BJ (cell line): ENCODE data around the gene ZBTB12. TPM values are rescaled to one million over a fixed set of nuclear protein-coding genes. Genes with fewer than 3 reads are reported as not detected.

ENCODE experiments used
- CTCF ChIA-PET: fragments of 350-600 bp; formaldehyde crosslinking; extraction: SDS; loops from one replicate; lab custom pipeline; 2021; ENCODE audit warnings: antibody characterized with exemption, inconsistent platforms; lab: Yijun Ruan, JAX
- POLR2A ChIA-PET: fragments of 300-600 bp; sonication (Branson Sonifier 250); formaldehyde crosslinking; extraction: SDS; loops from one replicate; lab custom pipeline; 2021; ENCODE audit warnings: antibody characterized with exemption; lab: Charles Lee
- DNase-seq: peaks from one replicate; pipeline ENCODE4 v3.0.0-alpha.2; 2011; ENCODE audit warnings: low read depth
- H3K27me3 ChIP-seq: 2 replicates; pipeline ENCODE4 v1.6.0; 2011; ENCODE audit warnings: low read length; ENCODE audit not compliant: control insufficient read depth, insufficient read depth
- H3K36me3 ChIP-seq: 2 replicates; pipeline ENCODE4 v1.5.1; 2011; ENCODE audit warnings: low read length; ENCODE audit not compliant: control insufficient read depth, insufficient read depth
- H3K4me3 ChIP-seq: 2 replicates; pipeline ENCODE4 v1.5.1; 2011; ENCODE audit warnings: low read depth, mild to moderate bottlenecking, control low read depth, low read length
- polyA plus RNA-seq: library from polyadenylated mRNA; depleted of rRNA; stranded (reverse); fragments of >200 nt; gene quantifications from 2 replicates; pipeline ENCODE4 v1.2.3, GENCODE V29; 2011
- TF ChIP-seq, protein P1 (sequence below): IDR thresholded peaks from 2 replicates; pipeline ENCODE4 v1.5.1; 2011; ENCODE audit warnings: low read depth, mild to moderate bottlenecking, control low read depth, inconsistent platforms, low read length, moderate library complexity; ENCODE audit not compliant: insufficient read depth

Gene ZBTB12
- polyA plus RNA-seq, 1 experiment, result 2.6 TPM

DNA sequence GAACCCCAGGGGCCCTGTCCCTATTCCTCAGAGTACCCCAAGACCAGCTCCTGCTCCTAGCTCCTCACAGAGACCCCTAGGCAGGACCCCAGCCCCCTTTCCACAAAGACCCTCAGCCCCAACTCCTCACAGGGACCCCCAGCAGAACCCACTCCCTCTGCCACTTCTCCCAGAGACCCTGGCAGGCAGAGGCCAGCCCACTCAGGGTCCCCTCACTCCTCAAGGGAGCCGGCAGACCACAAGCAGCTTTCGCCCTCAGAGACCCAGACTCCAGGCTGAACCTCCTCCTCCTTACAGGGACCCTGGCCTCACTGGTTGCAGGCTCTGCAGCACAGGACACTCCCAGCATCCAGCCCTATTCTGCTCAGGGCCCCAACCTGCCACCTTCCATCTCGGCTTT is 23.7 kb downstream of the ZBTB12 start:
- CTCF ChIA-PET, result interaction anchor here (0.6 to 1.0 kb wide), 2 partner anchors 9 to 12 kb away, joined by 3 read pairs; no protein-coding TSS in a partner anchor
- peaks cover 18% of the 10 kb centered on the region for H3K36me3 ChIP-seq
- H3K27me3 ChIP-seq, result no peaks in the 10 kb centered on the region
- POLR2A ChIA-PET, result no interaction called here
- no peak overlapping the region for H3K4me3 ChIP-seq
- no peak for DNase-seq
- TF ChIP-seq, protein P1, sequence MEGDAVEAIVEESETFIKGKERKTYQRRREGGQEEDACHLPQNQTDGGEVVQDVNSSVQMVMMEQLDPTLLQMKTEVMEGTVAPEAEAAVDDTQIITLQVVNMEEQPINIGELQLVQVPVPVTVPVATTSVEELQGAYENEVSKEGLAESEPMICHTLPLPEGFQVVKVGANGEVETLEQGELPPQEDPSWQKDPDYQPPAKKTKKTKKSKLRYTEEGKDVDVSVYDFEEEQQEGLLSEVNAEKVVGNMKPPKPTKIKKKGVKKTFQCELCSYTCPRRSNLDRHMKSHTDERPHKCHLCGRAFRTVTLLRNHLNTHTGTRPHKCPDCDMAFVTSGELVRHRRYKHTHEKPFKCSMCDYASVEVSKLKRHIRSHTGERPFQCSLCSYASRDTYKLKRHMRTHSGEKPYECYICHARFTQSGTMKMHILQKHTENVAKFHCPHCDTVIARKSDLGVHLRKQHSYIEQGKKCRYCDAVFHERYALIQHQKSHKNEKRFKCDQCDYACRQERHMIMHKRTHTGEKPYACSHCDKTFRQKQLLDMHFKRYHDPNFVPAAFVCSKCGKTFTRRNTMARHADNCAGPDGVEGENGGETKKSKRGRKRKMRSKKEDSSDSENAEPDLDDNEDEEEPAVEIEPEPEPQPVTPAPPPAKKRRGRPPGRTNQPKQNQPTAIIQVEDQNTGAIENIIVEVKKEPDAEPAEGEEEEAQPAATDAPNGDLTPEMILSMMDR, result no peak

DNA sequence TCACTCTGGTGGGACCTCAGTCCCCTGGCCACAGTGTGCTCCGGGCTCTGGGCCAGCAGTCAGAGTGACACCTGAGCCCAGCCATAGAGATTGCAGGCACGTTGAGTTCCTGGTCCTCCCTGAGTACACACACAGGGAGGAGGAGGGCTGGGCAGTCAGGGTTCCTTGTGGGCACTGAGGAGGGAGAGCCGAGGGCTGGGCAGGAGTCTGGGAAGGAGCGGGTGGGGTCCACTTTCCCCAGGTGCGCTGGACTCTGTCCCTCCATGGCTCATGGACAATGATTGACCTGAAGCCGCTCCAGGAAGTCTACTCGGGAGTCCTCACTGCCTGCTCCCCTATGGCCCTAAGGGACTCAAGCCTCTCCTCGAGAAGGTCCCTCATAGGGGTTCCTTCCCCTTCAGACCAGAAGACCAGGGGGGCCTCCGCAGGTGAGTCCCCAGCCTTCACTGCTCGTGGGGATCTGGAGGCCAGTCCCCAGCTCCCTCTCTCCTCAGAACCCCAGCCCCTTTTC is 24.2 kb downstream of the ZBTB12 start:
- Histone ChIP-seq H3K27me3 (no peaks in the 10 kb centered on the region), H3K4me3 (no peak overlapping the region), H3K36me3 (peaks cover 14% of the 10 kb centered on the region)
- POLR2A ChIA-PET, result no interaction called here
- TF ChIP-seq, protein P1, result no peak
- CTCF ChIA-PET, result interaction anchor here (0.6 to 1.2 kb wide), 3 partner anchors 10 to 12 kb away, joined by 3 to 4 read pairs (median 3); no protein-coding TSS in a partner anchor
- no peak for DNase-seq

DNA sequence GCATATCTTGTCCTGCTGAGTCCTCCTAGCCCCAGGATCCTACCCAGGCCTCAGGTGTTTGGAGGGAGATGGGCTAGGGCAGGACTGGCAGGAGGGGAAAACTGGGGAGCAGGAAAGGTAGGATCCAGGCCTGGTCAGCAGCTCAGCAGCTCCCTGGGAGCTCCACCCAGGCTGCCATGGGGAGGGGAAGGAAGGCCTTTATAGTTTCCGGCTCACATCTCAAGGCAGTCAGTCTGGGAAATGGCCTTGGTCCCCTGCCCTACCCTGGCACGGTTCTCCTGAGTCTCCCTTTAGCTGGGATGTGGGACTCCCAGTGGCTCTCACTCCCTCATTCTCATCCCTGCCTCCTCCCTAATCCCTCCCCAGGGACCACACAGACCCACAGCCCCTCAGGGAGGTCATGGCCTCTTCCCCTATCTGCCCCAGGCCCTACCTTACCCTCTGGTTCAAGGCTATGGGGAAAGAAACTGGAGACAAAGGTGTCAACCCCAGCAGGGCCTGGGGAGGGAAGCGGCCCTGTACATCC is 24.7 kb downstream of the ZBTB12 start:
- peaks cover 9% of the 10 kb centered on the region for H3K36me3 ChIP-seq
- DNase-seq, result no peak
- TF ChIP-seq, protein P1, result no peak
- CTCF ChIA-PET, result interaction anchor here (0.9 to 1.5 kb wide), 3 partner anchors 10 to 25 kb away, joined by 3 to 4 read pairs (median 3); partner anchors contain the start of gene ZBTB12
- H3K4me3 ChIP-seq, result no peak overlapping the region
- no peaks in the 10 kb centered on the region for H3K27me3 ChIP-seq
- POLR2A ChIA-PET, result no interaction called here

DNA sequence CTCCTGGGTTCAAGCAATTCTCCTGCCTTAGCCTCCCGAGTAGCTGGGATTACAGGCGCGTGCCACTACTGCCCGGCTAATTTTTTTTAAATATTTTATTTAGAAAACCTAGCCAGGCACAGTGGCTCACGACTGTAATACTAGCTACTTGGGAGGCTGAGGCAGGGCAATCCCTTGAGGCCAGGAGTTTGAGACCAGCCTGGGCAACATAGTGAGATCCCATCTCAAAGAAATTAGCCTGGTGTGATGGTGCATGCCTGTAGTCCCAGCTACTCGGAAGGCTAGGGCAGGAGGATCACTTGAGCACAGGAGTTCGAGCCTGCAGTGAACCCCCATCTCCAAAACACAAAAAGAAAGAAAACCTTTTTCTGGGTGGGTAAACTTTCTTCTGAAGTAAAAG is 25.5 kb downstream of the ZBTB12 start:
- CTCF ChIA-PET, result interaction anchor here (1.2 to 2.7 kb wide), 3 partner anchors 13 to 26 kb away, joined by 3 to 24 read pairs (median 4); partner anchors contain the start of gene ZBTB12
- H3K36me3 ChIP-seq, result peaks cover 8% of the 10 kb centered on the region
- TF ChIP-seq, protein P1, result no peak
- POLR2A ChIA-PET, result no interaction called here
- H3K4me3 ChIP-seq, result no peak overlapping the region
- DNase-seq, result no peak
- peaks cover 2% of the 10 kb centered on the region; the same call in 1 of the 2 replicates for H3K27me3 ChIP-seq

DNA sequence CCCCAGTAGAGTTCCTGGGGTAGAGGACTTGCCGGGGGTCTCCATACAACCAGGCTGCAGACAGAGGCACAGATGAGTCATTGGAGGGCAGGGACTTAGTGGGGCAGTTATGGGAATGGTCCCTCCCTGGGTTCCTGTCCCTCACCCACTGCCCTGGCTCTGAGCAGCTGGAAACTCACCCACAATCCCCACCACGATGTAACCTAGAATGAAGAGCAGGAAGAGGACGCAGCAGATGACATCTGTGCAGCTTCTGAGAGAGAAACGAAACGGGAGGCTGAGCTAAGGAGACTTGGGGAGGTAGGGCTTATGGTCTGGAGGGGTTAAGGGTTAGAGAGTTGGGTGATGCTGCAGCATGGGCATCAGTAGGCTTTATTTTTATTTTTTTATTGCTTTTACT is 26.0 kb downstream of the ZBTB12 start:
- no peak for DNase-seq
- H3K36me3 ChIP-seq, result peaks cover 4% of the 10 kb centered on the region; the same call in 1 of the 2 replicates
- H3K4me3 ChIP-seq, result no peak overlapping the region
- POLR2A ChIA-PET, result interaction anchor here (0.6 kb wide), 1 partner anchor 13 kb away, joined by 3 read pairs; the partner anchor contains the start of gene NEU1
- H3K27me3 ChIP-seq, result peaks cover 2% of the 10 kb centered on the region; the same call in 1 of the 2 replicates
- CTCF ChIA-PET, result interaction anchor here (1.5 to 2.7 kb wide), 2 partner anchors 13 to 27 kb away, joined by 3 to 24 read pairs; partner anchors contain the start of gene ZBTB12
- TF ChIP-seq, protein P1, result no peak
